ENCODE results near the gene SPATA24. TPM values are rescaled to one million over a fixed set of nuclear protein-coding genes. Genes with fewer than 3 reads are reported as not detected.
"Not testable (repeated sequence)": the region's sequence is repeated elsewhere in the genome, so short reads cannot be mapped to it uniquely, and the experiment has no call there.

SPATA24 gene, protein sequence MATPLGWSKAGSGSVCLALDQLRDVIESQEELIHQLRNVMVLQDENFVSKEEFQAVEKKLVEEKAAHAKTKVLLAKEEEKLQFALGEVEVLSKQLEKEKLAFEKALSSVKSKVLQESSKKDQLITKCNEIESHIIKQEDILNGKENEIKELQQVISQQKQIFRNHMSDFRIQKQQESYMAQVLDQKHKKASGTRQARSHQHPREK
- total RNA-seq (2014; rRNA removed; shearing (Covaris generic)): 7.7 and 8.6 TPM in 2 replicates

DNA sequence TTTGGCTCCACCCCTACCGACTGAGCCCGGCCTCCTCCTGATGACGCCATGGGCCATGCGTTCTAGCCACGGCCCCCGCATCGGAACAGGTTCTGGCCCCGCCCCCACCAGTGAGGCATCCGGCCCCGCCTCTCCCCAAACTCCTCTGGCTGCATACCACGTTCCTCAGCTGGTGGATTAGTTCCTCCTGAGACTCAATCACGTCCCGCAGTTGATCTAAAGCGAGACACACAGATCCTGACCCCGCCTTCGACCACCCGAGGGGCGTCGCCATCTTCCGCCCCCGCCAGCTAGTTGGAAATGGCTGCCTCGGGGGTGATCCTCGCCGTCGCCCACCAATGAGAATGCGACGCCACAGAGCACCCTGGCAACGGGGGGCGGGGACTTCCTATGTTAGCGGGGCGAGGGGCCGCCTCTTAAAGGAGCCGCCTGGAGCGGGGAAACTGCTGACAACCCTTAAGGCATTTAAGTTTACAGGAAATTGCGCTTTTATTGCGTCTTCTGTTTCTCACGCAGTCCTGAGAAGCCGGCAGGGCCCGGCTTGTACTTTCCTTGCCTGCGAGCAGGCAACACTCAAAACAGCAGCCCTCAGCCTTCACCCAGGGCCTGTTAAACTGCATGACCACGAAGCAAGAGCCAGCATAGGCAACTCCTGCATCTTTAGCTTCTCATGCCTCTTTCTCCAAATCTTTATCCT, at the start of gene SPATA24:
Gene SPATA24, minus strand, starts transcription at position 303 of the 697 bp plus-strand sequence. Its CDS starts 29 bp downstream, at position 274.
- Histone ChIP-seq H3K36me3 (replicated peaks; ENCODE audit: control insufficient read depth, insufficient read depth, low read length) (peaks cover 8% of the 10 kb centered on the region), H3K27me3 (ENCODE audit: control insufficient read depth, insufficient read depth, low read length) (no peaks in the 10 kb centered on the region), H3K4me3 (ENCODE audit: insufficient read depth, low read depth, low read length) (peak within 1 kb of the TSS; percentile 65)
- peak; percentile 98 for DNase-seq

DNA sequence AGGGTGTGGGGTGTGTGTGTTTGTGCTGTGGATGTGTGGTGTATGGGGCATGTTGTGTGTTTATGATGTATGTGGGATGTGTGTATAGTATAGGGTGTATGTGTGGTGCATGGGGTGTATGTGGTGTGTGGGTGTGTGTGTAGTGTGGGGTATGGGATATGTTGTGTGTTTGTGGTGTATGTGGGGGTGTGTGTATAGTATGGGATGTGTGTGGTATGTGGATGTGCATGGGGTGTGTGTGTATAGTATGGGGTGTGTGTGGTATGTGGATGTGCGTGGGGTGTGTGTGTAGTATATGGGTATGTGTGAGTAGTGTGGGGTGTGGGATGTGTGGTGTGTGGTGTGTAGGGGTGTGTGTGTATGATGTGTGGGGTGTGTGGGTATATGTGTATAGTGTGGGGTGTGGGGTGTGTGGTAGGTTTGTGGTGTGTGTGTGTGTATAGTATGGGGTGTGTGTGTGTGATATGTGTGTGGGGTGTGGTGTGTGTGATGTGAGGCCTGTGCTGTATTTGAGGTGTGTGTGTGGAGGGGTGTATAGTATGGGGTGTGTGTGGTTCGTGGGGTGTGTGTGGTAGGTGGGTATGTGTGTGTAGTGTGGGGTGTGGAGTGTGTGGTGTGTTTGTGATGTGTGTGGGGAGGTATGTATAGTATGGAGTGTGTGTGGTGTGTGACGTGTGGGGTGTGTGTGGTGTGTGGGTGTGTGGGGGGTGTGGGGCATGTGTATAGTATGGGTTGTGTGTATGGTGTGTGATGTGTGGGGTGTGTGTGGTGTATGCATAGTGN, 48.2 kb upstream of the SPATA24 start:
- no peaks in the 10 kb centered on the region for H3K27me3 ChIP-seq (ENCODE audit: control insufficient read depth, insufficient read depth, low read length)
- no peaks in the 10 kb centered on the region for H3K36me3 ChIP-seq (replicated peaks; ENCODE audit: control insufficient read depth, insufficient read depth, low read length)
- no peak for DNase-seq

GRCh38 chr5:139451176-139451575, 47.3 kb upstream of the SPATA24 start:
- no peak for DNase-seq
- no peak overlapping the region for H3K4me3 ChIP-seq (ENCODE audit: insufficient read depth, low read depth, low read length)
- no peaks in the 10 kb centered on the region for H3K27me3 ChIP-seq (ENCODE audit: control insufficient read depth, insufficient read depth, low read length)
- no peaks in the 10 kb centered on the region for H3K36me3 ChIP-seq (replicated peaks; ENCODE audit: control insufficient read depth, insufficient read depth, low read length)

More for the DNA sequence above, 48.2 kb upstream of the SPATA24 start:
- no peak overlapping the region for H3K4me3 ChIP-seq (ENCODE audit: insufficient read depth, low read depth, low read length)

GRCh38 chr5:139446956-139447779, 43.3 kb upstream of the SPATA24 start:
- no peak for DNase-seq
- Histone ChIP-seq H3K4me3 (ENCODE audit: insufficient read depth, low read depth, low read length) (no peak overlapping the region), H3K36me3 (replicated peaks; ENCODE audit: control insufficient read depth, insufficient read depth, low read length) (no peaks in the 10 kb centered on the region), H3K27me3 (ENCODE audit: control insufficient read depth, insufficient read depth, low read length) (no peaks in the 10 kb centered on the region)

DNA sequence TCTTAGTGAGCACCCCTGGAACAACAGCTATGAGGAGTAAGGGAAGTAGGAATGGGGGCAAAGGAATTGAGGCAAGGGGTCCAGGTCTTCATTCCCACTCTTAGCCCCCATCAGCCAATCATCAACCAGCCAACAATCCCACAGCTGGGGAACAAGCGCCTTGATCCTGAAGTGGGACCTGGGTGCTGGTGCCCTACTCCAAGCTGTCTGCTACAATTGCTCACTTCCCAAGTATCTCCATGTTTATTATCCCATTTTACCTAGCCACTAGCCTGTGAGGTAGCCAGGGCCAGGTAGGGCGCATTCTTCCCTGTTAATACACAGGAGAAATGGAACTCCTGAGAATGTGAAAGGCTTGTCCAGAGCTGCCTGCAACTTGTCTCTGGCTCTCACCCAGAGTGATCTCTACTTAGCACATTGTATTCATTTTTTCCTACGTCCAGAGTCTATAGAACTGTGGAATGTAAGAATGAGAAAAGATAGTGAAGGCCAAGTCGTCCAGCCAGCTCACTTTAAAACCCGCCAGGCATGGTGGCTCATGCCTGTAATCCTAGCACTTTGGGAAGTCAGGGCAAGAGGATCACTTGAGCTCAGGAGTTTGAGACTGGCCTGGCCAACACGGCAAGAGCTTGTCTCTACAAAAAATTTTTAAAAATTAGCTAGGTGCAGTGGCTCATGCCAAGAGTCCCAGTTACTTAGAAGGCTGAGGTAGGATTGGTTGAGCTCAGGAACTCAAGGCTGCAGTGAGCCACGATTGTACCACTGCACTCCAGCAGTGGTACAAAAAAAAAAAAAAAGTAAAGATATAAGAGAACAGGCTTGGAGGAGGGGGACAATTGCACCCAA, 41.7 kb upstream of the SPATA24 start:
- Histone ChIP-seq H3K27me3 (ENCODE audit: control insufficient read depth, insufficient read depth, low read length) (no peaks in the 10 kb centered on the region; the same call in 1 of the 2 replicates), H3K36me3 (replicated peaks; ENCODE audit: control insufficient read depth, insufficient read depth, low read length) (no peaks in the 10 kb centered on the region), H3K4me3 (ENCODE audit: insufficient read depth, low read depth, low read length) (no peak overlapping the region)
- DNase-seq: no peak

- H3K36me3 ChIP-seq (replicated peaks; ENCODE audit: control insufficient read depth, insufficient read depth, low read length): no peaks in the 10 kb centered on the region
- no peak for DNase-seq
- no peak overlapping the region for H3K4me3 ChIP-seq (ENCODE audit: insufficient read depth, low read depth, low read length)
- H3K27me3 ChIP-seq (ENCODE audit: control insufficient read depth, insufficient read depth, low read length): no peaks in the 10 kb centered on the region; the same call in 1 of the 2 replicates
Measured at GRCh38 chr5:139443831-139444453, 40.1 kb upstream of the SPATA24 start.

DNA sequence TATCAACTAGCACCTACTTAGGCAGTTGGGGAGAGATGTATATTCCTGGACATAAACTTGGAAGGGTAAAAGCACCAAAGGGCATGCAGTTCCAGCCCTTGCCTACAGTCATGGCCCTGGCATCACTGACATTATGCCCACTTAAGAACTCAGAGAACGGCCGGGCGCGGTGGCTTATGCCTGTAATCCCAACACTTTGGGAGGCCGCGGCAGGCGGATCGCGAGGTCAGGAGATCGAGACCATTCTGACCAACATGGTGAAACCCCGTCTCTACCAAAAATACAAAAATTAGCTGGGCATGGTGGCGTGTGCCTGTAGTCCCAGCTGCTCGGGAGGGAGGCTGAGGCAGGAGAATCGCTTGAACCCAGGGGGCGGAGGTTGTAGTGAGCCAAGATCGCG, 36.5 kb upstream of the SPATA24 start:
- not testable (repeated sequence) for H3K4me3 ChIP-seq (ENCODE audit: insufficient read depth, low read depth, low read length); H3K36me3 ChIP-seq (replicated peaks; ENCODE audit: control insufficient read depth, insufficient read depth, low read length); H3K27me3 ChIP-seq (ENCODE audit: control insufficient read depth, insufficient read depth, low read length); DNase-seq

DNA sequence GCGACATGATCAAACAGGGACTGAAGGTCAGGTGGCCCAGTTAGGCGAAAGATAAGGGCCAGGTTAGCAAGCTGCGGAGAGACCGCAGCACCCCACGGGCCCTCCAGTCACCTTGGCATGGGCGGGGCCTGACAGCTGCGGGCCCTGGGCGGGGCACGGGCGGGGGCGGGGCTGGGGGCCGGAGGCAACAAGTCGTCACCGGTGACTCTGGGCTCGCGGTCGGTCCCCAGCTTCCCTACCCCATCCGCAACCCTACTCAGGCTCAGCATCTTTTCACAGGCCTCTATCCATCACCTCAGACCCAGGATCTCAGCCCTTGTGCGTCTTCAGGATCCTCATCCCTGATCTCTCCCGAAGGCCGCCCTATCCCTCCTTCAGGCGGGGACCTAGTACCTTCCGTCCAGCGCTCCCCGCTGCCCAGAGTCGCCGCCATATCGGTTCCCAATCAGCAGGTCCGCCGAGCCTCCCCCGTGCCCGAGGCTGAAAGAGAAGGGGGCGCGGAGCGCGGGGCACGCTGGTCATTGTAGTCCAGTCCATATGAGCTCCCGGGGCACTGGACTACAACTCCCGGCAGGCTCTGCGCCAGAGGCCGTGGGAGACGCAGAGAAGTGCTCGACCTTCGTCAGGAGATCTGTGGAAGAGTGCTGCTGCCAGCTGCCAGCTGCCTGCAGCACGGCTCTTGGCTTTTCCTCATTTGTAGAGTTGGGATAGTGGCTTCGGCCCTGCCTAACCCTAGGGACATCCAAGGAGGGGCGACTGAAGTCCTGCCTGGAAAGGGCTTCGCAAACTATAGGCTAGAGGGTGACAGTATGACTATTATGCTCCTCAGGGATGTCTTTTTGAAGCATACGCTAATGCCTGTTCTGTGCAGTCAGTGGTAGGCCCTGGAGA, 35.4 kb upstream of the SPATA24 start, which contains the start of gene DNAJC18:
Gene DNAJC18, minus strand, starts transcription at position 513 of the 891 bp plus-strand sequence. Its CDS starts 80 bp downstream, at position 433.
- DNase-seq: peak; percentile 97
- H3K27me3 ChIP-seq (ENCODE audit: control insufficient read depth, insufficient read depth, low read length): no peaks in the 10 kb centered on the region; the same call in 1 of the 2 replicates
- peak within 1 kb of the TSS; percentile 83 for H3K4me3 ChIP-seq (ENCODE audit: insufficient read depth, low read depth, low read length)
- peaks cover under 1% of the 10 kb centered on the region for H3K36me3 ChIP-seq (replicated peaks; ENCODE audit: control insufficient read depth, insufficient read depth, low read length)

DNA sequence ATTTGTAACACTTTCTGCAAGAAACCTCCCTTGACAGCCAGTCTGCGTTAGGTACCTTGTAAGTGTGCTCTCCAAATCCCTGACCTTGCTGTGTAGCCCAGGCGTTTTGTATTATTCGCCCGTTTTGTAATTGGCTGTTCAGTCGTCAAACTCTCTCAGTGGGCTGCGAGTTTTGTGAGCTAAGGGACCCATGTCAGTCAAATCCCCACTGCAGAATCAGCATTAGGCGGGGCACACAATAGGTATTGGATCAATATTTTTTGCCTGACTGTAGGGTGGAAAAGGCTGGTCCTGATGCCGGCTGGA, 34.8 kb upstream of the SPATA24 start:
- Histone ChIP-seq H3K36me3 (replicated peaks; ENCODE audit: control insufficient read depth, insufficient read depth, low read length) (peaks cover 1% of the 10 kb centered on the region), H3K27me3 (ENCODE audit: control insufficient read depth, insufficient read depth, low read length) (no peaks in the 10 kb centered on the region; the same call in 1 of the 2 replicates), H3K4me3 (ENCODE audit: insufficient read depth, low read depth, low read length) (peak overlapping the region; percentile 83)
- DNase-seq: no peak

DNA sequence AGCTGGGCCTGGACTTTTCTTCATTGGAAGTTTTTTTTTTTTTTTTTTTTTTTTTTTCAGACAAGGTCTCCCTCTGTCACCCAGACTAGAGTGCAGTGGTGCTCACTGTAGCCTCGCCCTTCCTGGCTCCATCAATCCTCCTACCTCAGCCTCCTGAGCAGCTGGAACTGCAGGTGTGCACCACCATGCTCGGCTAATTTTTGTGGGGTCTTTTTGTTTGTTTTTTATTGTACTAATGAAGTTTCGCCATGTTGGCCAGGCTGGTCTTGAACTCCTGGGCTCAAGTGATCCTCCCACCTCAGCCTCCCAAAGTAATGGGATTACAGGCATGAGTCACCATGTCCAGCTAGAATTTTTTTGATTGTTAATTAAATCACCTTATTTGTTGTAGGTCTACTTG, 31.8 kb upstream of the SPATA24 start:
- peaks cover 3% of the 10 kb centered on the region for H3K36me3 ChIP-seq (replicated peaks; ENCODE audit: control insufficient read depth, insufficient read depth, low read length)
- H3K4me3 ChIP-seq (ENCODE audit: insufficient read depth, low read depth, low read length): no peak overlapping the region
- H3K27me3 ChIP-seq (ENCODE audit: control insufficient read depth, insufficient read depth, low read length): no peaks in the 10 kb centered on the region
- no peak for DNase-seq

GRCh38 chr5:139431706-139432105, 27.8 kb upstream of the SPATA24 start:
- H3K4me3 ChIP-seq (ENCODE audit: insufficient read depth, low read depth, low read length): no peak overlapping the region
- peaks cover 3% of the 10 kb centered on the region for H3K36me3 ChIP-seq (replicated peaks; ENCODE audit: control insufficient read depth, insufficient read depth, low read length)
- no peak for DNase-seq
- H3K27me3 ChIP-seq (ENCODE audit: control insufficient read depth, insufficient read depth, low read length): no peaks in the 10 kb centered on the region

DNA sequence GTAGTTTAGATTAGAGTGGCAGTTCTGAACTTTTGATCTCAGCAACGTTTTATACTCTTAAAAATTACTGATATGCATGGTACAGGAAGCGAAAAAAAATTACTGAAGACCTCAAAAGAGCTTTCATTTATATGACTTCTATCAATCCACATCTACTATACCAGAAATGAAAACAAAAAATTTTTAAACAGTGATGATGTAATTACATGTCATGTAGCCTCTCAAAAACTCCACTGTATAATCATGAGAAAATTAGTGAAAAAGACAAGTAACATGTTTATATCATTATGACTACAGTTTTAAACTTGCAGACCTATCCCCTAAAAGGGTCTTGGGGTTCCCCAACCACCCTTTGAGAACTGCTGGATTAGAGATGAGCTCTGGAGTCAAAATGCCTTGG, 26.1 kb upstream of the SPATA24 start:
- no peaks in the 10 kb centered on the region for H3K27me3 ChIP-seq (ENCODE audit: control insufficient read depth, insufficient read depth, low read length)
- H3K4me3 ChIP-seq (ENCODE audit: insufficient read depth, low read depth, low read length): no peak overlapping the region
- no peak for DNase-seq
- peaks cover 5% of the 10 kb centered on the region for H3K36me3 ChIP-seq (replicated peaks; ENCODE audit: control insufficient read depth, insufficient read depth, low read length)

Measured in H7 (cell line).